G401.6 (cell line): Measurements from ENCODE around the gene CHI3L2.

Experiments used
- FAIRE-seq: peaks from 2 replicates; lab custom pipeline; 2012; peaks lifted over from hg19 to GRCh38; lab: Jason Lieb, UNC

CHI3L2 gene

DNA sequence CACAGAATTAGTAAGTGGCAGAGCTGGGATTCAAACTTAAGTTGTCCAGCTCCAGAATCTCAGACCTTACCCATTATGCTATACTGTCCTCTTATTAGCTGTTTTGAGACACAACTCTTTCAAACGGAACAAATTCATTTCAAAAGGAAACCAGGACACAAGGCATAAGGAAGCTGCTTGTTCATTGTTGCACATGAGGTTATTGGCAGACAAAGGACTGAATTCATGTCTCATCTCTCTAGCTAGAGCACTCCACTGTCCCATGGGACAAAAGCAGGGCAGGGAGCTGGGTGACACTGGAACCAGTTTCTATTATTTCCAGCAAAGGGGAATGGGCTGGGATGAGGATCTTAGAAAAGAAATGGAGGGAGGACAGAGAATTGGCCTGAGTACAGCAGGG lies 26.4 kb downstream of the CHI3L2 start:
- no peak for FAIRE-seq

- no peak for FAIRE-seq
Measured at GRCh38 chr1:111256988-111257658, 29.6 kb downstream of the CHI3L2 start.

DNA sequence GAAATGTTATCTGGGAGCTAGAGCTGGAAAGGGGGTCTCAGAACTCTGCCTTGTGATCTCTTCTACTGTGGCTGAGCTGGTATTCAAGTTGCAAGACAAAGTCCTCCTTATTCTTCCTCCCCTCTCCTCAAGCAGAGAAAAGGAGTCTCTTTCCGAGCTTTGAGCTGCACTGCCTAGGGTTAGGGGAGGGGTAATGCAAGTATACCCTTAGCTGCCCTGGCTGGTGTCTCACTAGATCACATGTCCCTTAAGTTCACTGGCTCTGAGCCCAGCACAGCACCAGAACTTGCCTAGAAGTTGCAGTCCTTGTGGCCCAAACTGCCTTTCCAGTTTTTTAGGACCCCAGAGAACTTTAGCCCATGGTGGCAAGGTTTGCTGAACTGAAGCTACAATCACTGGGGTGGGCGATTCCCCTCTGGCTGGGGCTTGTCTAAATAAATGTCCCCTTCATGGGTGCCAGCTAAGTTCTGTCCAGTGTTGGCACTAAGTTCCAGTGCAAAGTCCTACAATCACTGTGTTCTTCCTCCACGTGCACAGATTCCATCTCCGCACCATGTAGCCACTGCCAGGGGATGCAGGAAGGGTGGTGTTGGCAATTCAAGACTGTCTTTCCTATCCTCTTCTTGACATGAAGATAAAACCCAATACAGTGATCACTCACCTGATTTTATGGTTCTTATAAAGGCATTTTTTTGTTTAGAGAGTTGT lies 40.4 kb downstream of the CHI3L2 start:
- FAIRE-seq = no peak

- FAIRE-seq = peak; percentile 73
Measured at GRCh38 chr1:111269825-111270406, 42.4 kb downstream of the CHI3L2 start.

GRCh38 chr1:111270771-111271463 lies 43.4 kb downstream of the CHI3L2 start:
- FAIRE-seq = no peak

- FAIRE-seq = no peak
Measured at GRCh38 chr1:111271464-111271801, 43.9 kb downstream of the CHI3L2 start.

DNA sequence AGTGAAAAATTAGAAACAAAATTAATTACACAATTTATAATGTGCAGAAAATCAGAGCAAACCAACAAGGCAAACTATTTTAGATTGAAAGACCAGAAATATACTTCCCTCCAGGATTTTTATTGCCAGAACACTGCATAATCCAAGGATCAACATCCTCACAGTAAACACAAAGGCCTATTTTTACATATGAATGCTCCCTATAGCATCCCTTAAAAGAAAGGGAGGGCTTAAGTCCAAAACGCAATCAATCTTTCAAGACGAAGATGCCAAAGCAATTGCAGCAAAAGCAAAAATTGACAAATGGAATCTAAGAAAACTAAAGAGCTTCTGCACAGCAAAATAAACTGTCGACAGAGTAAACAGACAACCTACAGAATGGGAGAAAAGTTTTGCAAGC lies 44.6 kb downstream of the CHI3L2 start:
- no peak for FAIRE-seq

DNA sequence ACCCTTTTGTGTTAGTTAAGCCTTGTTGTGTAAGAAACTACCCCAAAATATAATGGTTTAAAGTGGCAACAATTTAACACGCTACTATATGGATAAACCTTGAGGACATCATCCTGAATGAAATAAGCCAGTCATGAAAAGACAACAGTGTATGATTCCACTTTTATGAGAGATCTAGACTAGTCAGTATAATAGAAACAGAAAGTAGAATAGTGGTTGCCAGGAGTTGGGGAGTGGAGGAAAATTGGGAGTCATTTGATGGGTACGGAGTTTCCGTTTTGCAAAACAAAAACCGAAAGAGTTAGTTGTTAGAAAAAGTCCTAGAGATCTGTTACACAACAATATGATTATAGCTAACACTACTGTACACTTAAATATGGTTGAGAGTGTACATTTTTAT lies 47.1 kb downstream of the CHI3L2 start:
- no peak for FAIRE-seq

- no peak for FAIRE-seq
Measured at GRCh38 chr1:111275079-111275478, 47.6 kb downstream of the CHI3L2 start.

DNA sequence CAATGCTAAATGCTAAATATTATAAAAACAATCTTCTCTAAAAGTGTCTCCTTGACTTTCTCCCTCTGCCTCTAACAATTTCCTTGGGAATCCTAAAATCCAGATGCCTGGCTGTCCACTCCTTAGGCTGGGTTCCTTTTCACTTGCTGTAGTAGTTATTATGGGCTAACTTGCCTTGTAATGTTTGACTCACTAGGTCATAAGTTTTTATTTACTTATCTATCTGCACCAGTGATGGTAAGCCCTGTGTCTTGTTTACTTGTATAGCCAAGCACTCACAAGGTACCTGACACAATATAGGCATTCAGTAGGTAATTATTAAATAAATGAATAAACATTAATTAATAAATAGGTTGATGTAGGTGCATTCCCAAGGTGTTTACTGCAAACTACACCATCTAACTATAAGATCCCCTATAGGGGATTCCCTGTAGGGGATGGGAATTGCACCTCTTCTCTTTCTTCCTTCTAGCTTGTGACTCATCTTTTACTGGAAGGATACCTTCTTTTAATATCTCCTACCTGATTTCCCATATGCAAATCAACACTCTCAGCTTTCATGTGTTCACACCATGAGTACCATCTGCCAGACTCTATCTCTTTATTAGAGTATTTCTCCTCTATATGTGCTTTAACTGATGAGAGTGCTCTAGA lies 48.4 kb downstream of the CHI3L2 start:
- FAIRE-seq = no peak

DNA sequence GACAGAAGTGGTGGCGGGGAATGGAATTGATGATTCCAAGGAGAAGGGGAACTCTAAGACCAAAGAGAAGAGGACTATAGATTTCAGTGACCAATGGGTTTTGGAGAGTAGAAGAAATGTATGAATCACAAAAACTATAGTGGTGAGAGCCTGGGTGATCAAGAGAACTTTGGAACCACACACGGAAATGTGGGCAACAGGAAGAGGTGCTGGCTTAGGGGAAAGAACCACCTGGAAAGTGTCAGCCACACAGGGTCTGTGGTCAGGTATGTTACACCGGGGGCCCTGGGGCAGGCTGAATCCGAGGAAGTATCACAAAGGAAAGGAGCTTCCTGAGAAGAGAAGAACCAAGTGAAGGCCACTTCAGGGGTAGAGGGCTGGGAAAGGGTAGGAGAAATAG lies 51.6 kb downstream of the CHI3L2 start:
- FAIRE-seq = no peak

DNA sequence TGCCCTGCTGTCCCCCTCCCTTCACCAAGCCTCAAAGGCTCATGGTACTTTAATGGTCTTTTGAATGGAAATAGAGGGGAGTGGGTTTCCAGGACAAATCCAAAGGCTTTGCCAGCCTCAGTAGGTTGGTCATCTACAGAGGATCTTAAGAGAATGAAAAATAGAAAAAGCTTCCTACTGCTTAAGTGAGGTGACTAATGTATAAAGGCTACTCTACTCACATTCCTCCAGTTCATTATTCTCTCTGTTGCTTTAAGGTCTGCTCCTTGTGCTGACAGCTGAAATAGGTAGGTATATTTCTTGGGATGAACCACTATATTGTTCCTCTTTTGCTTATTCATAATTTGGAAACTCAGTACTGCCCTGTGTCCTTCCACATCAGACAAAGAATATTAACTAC lies 52.8 kb downstream of the CHI3L2 start:
- no peak for FAIRE-seq

- no peak for FAIRE-seq
Measured at GRCh38 chr1:111281411-111281810, 53.9 kb downstream of the CHI3L2 start.

GRCh38 chr1:111283838-111284237 lies 56.3 kb downstream of the CHI3L2 start:
- FAIRE-seq = no peak

DNA sequence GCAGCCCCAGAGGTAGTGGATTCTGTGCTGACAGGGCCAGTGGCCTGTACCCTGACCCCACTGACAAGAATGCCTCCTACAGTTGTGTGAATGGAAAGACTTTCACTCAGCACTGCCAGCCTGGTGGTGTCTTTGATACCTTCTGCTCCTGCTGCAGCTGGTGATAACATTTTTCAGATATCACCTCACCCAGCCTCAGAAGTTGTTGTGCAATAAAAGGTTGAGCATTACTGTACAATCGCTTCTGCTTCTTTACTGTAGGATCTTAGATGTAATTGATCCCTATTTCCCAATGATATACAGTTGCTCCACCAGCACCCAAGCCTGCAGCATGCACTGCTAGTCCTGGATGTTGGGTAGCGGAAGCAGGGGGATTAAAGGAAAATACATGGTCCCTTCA lies 58.4 kb downstream of the CHI3L2 start:
- FAIRE-seq = no peak

- FAIRE-seq = no peak
Measured at GRCh38 chr1:111286912-111287311, 59.4 kb downstream of the CHI3L2 start.

GRCh38 chr1:111289371-111289770 lies 61.9 kb downstream of the CHI3L2 start:
- no peak for FAIRE-seq

- FAIRE-seq = no peak
Measured at GRCh38 chr1:111290104-111290503, 62.6 kb downstream of the CHI3L2 start.

- FAIRE-seq = no peak
Measured at GRCh38 chr1:111290630-111291029, 63.1 kb downstream of the CHI3L2 start, which contains the start of gene CHIA. Gene CHIA (plus strand): TSS chr1:111290851. CDS start chr1:111310468, 19,617 bp downstream.
